ENCODE data around the gene FAM209A. TPM values are rescaled to one million over a fixed set of nuclear protein-coding genes. Genes with fewer than 3 reads are reported as not detected.
"Not testable (repeated sequence)": the region's sequence is repeated elsewhere in the genome, so short reads cannot be mapped to it uniquely, and the experiment has no call there.

Gene FAM209A, protein sequence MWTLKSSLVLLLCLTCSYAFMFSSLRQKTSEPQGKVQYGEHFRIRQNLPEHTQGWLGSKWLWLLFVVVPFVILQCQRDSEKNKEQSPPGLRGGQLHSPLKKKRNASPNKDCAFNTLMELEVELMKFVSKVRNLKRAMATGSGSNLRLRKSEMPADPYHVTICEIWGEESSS
- 0.28 TPM in 1 of 3 replicates, not detected in the others for total RNA-seq (2021)
- Bru-seq, nascent RNA, result percentile 39 among the genes with signal in this experiment
- long read RNA-seq, experiment 1, partial matches to known transcripts, result 0 of 1 reads
- long read RNA-seq, experiment 1, other reads (novel, unspliced or antisense), result 1 of 1 reads
- long read RNA-seq, experiment 2, partial matches to known transcripts, result 0 of 10 reads
- long read RNA-seq, experiment 2, other reads (novel, unspliced or antisense), result 10 of 10 reads
- long read RNA-seq, experiment 3, result 0 reads

DNA sequence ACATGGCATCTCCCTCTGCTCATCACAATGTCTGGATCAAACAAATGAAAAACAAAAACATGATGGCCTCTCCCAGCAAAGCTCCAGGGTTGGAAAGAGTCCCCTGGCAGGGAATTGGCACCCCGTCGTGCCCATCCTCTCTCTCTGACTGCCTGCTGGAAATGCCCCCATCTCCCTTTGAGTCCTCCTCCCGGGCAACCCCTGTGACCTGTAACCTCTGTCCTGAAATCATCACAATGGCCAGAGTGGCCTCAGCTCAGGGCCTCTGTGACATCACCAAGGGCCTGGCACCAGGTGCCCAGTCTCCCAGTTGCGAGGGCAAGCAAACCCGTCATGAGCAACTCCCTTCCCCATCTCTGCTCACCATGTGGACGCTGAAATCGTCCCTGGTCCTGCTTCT lies at the start of gene FAM209A:
Gene FAM209A (plus strand): TSS at position 301 of the 400 bp plus-strand sequence. CDS start 65 bp downstream, at position 366.
- Mint-ChIP-seq H3K36me3 (peaks cover 27% of the 10 kb centered on the region), H3K9me3 (peaks cover 26% of the 10 kb centered on the region)
- H3K27ac Mint-ChIP-seq; H3K4me1 Mint-ChIP-seq; CTCF ChIA-PET; H3K27me3 Mint-ChIP-seq (ENCODE audit: low read depth); ATAC-seq; H3K4me3 Mint-ChIP-seq; POLR2A ChIA-PET; DNase-seq (ENCODE audit: low spot score): not testable (repeated sequence)

GRCh38 chr20:56483970-56484369 lies 40.6 kb upstream of the FAM209A start:
- H3K4me1 Mint-ChIP-seq, result no peaks in the 10 kb centered on the region
- H3K9me3 Mint-ChIP-seq, result no peaks in the 10 kb centered on the region
- H3K36me3 Mint-ChIP-seq, result peaks cover 44% of the 10 kb centered on the region
- CTCF ChIA-PET, result no interaction called here
- ATAC-seq (no peak), DNase-seq (ENCODE audit: low spot score) (no peak)
- POLR2A ChIA-PET, result no interaction called here
- no peak for TF ChIP-seq JUN (CRISPR knock-in tag; IDR thresholded peaks at IDR 0.05)
- no peak for TF ChIP-seq SP1 (CRISPR knock-in tag; conservative IDR thresholded peaks at IDR 0.05)
- TF ChIP-seq FOXP4 (CRISPR knock-in tag; IDR thresholded peaks at IDR 0.05), result no peak
- H3K27me3 Mint-ChIP-seq (ENCODE audit: low read depth), result no peaks in the 10 kb centered on the region
- no peak overlapping the region for H3K4me3 Mint-ChIP-seq
- H3K27ac Mint-ChIP-seq, result no peak overlapping the region

DNA sequence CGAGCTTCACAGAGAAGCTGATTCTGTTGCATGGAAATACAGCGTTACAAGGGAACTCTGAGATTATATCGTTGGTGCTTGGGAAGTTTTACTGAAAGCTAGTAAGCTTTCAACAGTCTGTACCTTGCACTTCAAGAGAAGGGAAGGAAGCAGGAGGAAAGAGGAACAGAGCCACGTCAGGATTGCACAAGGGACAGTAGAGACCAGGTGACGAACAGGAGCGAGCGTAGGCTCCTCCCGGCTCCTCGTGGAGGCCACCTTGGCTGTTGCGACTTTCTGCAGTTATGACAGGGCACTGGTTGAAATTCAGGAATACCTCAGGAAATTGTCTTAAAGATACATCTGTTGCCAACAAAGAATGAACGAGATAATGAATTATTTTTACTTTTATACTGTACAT lies 37.3 kb upstream of the FAM209A start:
- H3K27ac Mint-ChIP-seq, result no peak overlapping the region
- H3K9me3 Mint-ChIP-seq, result no peaks in the 10 kb centered on the region
- no peak for ATAC-seq
- TF ChIP-seq ZNF532 (CRISPR knock-in tag; IDR thresholded peaks at IDR 0.05; ENCODE audit: borderline replicate concordance), result no peak
- TF ChIP-seq STAT6 (CRISPR knock-in tag; conservative IDR thresholded peaks at IDR 0.05; ENCODE audit: low read depth), result no peak
- TF ChIP-seq, protein P1, sequence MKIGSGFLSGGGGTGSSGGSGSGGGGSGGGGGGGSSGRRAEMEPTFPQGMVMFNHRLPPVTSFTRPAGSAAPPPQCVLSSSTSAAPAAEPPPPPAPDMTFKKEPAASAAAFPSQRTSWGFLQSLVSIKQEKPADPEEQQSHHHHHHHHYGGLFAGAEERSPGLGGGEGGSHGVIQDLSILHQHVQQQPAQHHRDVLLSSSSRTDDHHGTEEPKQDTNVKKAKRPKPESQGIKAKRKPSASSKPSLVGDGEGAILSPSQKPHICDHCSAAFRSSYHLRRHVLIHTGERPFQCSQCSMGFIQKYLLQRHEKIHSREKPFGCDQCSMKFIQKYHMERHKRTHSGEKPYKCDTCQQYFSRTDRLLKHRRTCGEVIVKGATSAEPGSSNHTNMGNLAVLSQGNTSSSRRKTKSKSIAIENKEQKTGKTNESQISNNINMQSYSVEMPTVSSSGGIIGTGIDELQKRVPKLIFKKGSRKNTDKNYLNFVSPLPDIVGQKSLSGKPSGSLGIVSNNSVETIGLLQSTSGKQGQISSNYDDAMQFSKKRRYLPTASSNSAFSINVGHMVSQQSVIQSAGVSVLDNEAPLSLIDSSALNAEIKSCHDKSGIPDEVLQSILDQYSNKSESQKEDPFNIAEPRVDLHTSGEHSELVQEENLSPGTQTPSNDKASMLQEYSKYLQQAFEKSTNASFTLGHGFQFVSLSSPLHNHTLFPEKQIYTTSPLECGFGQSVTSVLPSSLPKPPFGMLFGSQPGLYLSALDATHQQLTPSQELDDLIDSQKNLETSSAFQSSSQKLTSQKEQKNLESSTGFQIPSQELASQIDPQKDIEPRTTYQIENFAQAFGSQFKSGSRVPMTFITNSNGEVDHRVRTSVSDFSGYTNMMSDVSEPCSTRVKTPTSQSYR (CRISPR knock-in tag; IDR thresholded peaks at IDR 0.05), result no peak
- no peak for TF ChIP-seq JAZF1 (CRISPR knock-in tag; IDR thresholded peaks at IDR 0.05)
- TF ChIP-seq HMGA2 (CRISPR knock-in tag; IDR thresholded peaks at IDR 0.05), result no peak
- no peak for TF ChIP-seq RORB (CRISPR knock-in tag; IDR thresholded peaks at IDR 0.05)
- TF ChIP-seq, protein P2, sequence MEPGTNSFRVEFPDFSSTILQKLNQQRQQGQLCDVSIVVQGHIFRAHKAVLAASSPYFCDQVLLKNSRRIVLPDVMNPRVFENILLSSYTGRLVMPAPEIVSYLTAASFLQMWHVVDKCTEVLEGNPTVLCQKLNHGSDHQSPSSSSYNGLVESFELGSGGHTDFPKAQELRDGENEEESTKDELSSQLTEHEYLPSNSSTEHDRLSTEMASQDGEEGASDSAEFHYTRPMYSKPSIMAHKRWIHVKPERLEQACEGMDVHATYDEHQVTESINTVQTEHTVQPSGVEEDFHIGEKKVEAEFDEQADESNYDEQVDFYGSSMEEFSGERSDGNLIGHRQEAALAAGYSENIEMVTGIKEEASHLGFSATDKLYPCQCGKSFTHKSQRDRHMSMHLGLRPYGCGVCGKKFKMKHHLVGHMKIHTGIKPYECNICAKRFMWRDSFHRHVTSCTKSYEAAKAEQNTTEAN (CRISPR knock-in tag; IDR thresholded peaks at IDR 0.05), result no peak
- TF ChIP-seq ETV6 (CRISPR knock-in tag; IDR thresholded peaks at IDR 0.05), result no peak
- TF ChIP-seq PRDM15 (CRISPR knock-in tag; IDR thresholded peaks at IDR 0.05), result no peak
- TF ChIP-seq ZNF396 (CRISPR knock-in tag; IDR thresholded peaks at IDR 0.05; ENCODE audit: borderline replicate concordance), result no peak

More for the DNA sequence above, 37.3 kb upstream of the FAM209A start:
- ChIA-PET POLR2A (no interaction called here), CTCF (no interaction called here)
- no peak for DNase-seq (ENCODE audit: low spot score)
- Mint-ChIP-seq H3K4me1 (no peaks in the 10 kb centered on the region), H3K27me3 (ENCODE audit: low read depth) (no peaks in the 10 kb centered on the region), H3K4me3 (no peak overlapping the region), H3K36me3 (peaks cover 29% of the 10 kb centered on the region)
